Type B pancreatic cell (in vitro differentiated cells): ENCODE measurements around the gene OVOL2. TPM values are rescaled to one million over a fixed set of nuclear protein-coding genes. Genes with fewer than 3 reads are reported as not detected.

Experiments used
- DNase-seq: peaks from one replicate; pipeline ENCODE4 v3.0.0; 2021; ENCODE audit warnings: mixed read lengths; ENCODE audit not compliant: unreplicated experiment; ENCODE audit errors: extremely low spot score
- H3K27ac Mint-ChIP-seq: 2 replicates; pipeline ENCODE4 v1.8.0; 2021; ENCODE audit warnings: mild to moderate bottlenecking, mixed read lengths
- H3K27me3 Mint-ChIP-seq: 2 replicates; pipeline ENCODE4 v1.8.0; 2021; ENCODE audit warnings: mixed read lengths
- H3K36me3 Mint-ChIP-seq: 2 replicates; pipeline ENCODE4 v1.8.0; 2021; ENCODE audit warnings: mixed read lengths
- H3K4me1 Mint-ChIP-seq: one replicate; pipeline ENCODE4 v1.8.0; 2021; ENCODE audit warnings: mixed read lengths; ENCODE audit not compliant: unreplicated experiment
- H3K4me3 Mint-ChIP-seq: 2 replicates; pipeline ENCODE4 v1.8.0; 2021; ENCODE audit warnings: mild to moderate bottlenecking, mixed read lengths
- H3K9me3 Mint-ChIP-seq: 2 replicates; pipeline ENCODE4 v1.8.0; 2021; ENCODE audit warnings: mixed read lengths
- total RNA-seq: library from RNA; stranded (reverse); gene quantifications from 2 replicates; pipeline ENCODE4 v1.2.1, GENCODE V29; 2021; ENCODE audit warnings: low replicate concordance
- TF ChIP-seq, protein P1 (sequence below): fragments of 200-600 bp; sonication (generic); conservative IDR thresholded peaks from 2 replicates; pipeline ENCODE4 v1.5.0; 2021; ENCODE audit warnings: antibody characterized with exemption, mild to moderate bottlenecking

OVOL2 gene
- total RNA-seq, 1 donor from 2014 or later, result 7.3 TPM

GRCh38 chr20:18009116-18009515, 48.6 kb downstream of the OVOL2 start:
- Mint-ChIP-seq H3K9me3 (peaks cover 9% of the 10 kb centered on the region), H3K36me3 (peaks cover 6% of the 10 kb centered on the region), H3K4me3 (no peak overlapping the region), H3K27ac (peak overlapping the region; percentile 58), H3K4me1 (peaks cover 27% of the 10 kb centered on the region), H3K27me3 (no peaks in the 10 kb centered on the region)
- TF ChIP-seq, protein P1, sequence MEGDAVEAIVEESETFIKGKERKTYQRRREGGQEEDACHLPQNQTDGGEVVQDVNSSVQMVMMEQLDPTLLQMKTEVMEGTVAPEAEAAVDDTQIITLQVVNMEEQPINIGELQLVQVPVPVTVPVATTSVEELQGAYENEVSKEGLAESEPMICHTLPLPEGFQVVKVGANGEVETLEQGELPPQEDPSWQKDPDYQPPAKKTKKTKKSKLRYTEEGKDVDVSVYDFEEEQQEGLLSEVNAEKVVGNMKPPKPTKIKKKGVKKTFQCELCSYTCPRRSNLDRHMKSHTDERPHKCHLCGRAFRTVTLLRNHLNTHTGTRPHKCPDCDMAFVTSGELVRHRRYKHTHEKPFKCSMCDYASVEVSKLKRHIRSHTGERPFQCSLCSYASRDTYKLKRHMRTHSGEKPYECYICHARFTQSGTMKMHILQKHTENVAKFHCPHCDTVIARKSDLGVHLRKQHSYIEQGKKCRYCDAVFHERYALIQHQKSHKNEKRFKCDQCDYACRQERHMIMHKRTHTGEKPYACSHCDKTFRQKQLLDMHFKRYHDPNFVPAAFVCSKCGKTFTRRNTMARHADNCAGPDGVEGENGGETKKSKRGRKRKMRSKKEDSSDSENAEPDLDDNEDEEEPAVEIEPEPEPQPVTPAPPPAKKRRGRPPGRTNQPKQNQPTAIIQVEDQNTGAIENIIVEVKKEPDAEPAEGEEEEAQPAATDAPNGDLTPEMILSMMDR, result no peak
- DNase-seq, result no peak

DNA sequence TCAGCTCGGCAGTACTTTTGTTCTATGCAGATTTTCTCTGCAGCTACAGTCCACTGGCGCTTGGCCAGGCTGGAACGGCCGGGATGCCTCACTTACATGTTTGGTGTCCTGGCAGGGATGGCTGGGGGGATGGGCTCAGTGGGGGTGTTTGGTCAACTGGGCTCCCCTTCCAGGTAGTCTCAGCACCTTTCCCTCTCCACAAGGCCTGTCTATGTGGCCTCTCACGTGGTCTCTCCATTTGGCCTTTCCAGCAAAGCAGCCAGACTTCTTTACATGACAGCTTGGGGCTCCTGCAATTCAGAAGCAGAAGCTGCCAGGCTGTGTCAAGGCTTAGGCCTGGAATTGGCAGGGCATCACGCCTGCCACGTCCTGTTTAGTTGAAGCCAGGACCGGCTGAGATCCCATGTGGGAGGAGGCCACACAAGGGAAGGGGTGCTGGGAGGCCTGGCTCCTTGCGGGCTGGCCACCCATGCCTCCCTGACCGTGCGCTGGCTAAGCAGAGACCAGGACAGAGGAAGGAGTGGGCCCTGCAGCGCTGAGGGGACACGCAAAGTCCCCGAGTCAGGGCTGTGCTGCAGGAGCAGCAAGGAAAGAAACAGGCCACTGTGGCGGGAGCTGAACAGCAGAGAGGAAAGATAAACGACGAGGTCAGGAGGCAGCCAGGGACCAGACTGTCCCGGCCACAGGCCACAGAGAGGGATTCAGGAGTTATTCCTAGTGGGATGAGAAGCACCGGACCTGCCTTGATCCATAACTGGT, 50.0 kb downstream of the OVOL2 start:
- Mint-ChIP-seq H3K4me1 (peaks cover 27% of the 10 kb centered on the region), H3K36me3 (peaks cover 6% of the 10 kb centered on the region), H3K4me3 (no peak overlapping the region), H3K27ac (no peak overlapping the region), H3K9me3 (peaks cover 9% of the 10 kb centered on the region), H3K27me3 (no peaks in the 10 kb centered on the region)
- DNase-seq, result no peak
- TF ChIP-seq, protein P1, result no peak

DNA sequence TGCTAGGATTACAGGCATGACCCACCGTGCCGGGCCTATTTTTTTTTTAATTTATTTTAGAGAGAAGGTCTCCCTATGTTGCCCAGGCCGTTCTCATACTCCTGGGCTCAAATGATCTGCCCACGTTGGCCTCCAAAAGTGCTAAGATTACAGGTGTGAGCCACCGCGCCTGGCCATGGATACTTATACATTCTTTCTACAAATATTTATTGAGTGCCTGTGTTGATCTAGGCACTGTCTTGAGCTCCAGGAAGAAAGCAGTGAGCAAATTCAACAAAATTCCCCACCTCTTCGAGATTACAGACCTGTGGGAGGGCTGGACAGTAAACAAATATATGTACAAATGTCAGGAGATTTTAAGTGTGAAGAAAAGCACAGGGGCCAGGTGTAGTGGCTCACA, 51.0 kb downstream of the OVOL2 start:
- DNase-seq, result no peak

GRCh38 chr20:18005990-18006364, 51.7 kb downstream of the OVOL2 start:
- no peaks in the 10 kb centered on the region for H3K27me3 Mint-ChIP-seq
- peaks cover under 1% of the 10 kb centered on the region for H3K36me3 Mint-ChIP-seq
- H3K4me3 Mint-ChIP-seq, result no peak overlapping the region
- H3K9me3 Mint-ChIP-seq, result peaks cover 1% of the 10 kb centered on the region
- H3K4me1 Mint-ChIP-seq, result peaks cover 18% of the 10 kb centered on the region
- H3K27ac Mint-ChIP-seq, result peak overlapping the region; percentile 61
- TF ChIP-seq, protein P1, result no peak
- DNase-seq, result no peak

More for the DNA sequence above, 51.0 kb downstream of the OVOL2 start:
- Mint-ChIP-seq H3K27ac (no peak overlapping the region), H3K36me3 (peaks cover 6% of the 10 kb centered on the region), H3K27me3 (no peaks in the 10 kb centered on the region), H3K4me3 (no peak overlapping the region), H3K4me1 (peaks cover 25% of the 10 kb centered on the region), H3K9me3 (peaks cover 8% of the 10 kb centered on the region)
- TF ChIP-seq, protein P1, result no peak

GRCh38 chr20:18005170-18005989, 52.3 kb downstream of the OVOL2 start:
- Mint-ChIP-seq H3K4me3 (no peak overlapping the region), H3K27me3 (no peaks in the 10 kb centered on the region), H3K36me3 (no peaks in the 10 kb centered on the region), H3K4me1 (peaks cover 17% of the 10 kb centered on the region), H3K27ac (peak overlapping the region; percentile 61), H3K9me3 (no peaks in the 10 kb centered on the region)
- TF ChIP-seq, protein P1, result no peak
- no peak for DNase-seq
